ENCODE measurements around the gene SNRNP25.

- no peak for TF ChIP-seq REST (IDR thresholded peaks at IDR 0.05)
- TF ChIP-seq MAX (IDR thresholded peaks at IDR 0.05), result no peak
- TF ChIP-seq CTCF (IDR thresholded peaks at IDR 0.05; ENCODE audit: low read depth, low read length, missing input control), result no peak
These were observed 15.6 kb downstream of the SNRNP25 start for GRCh38 chr16:69181-69580.

Measured in liver (tissue), 2 donors.